Activated CD8-positive, alpha-beta memory T cell treated with anti-CD3 and anti-CD28 coated beads, Interleukin-2, amount 50 U/mL, for 1 hour (primary cell): ENCODE data around the gene TRIM50.
"Not testable (repeated sequence)": the region's sequence is repeated elsewhere in the genome, so short reads cannot be mapped to it uniquely, and the experiment has no call there.

Experiments
- DNase-seq: peaks from one replicate; pipeline ENCODE4 v3.0.0-alpha.2; 2020; ENCODE audit errors: extremely low read depth

TRIM50 gene

DNA sequence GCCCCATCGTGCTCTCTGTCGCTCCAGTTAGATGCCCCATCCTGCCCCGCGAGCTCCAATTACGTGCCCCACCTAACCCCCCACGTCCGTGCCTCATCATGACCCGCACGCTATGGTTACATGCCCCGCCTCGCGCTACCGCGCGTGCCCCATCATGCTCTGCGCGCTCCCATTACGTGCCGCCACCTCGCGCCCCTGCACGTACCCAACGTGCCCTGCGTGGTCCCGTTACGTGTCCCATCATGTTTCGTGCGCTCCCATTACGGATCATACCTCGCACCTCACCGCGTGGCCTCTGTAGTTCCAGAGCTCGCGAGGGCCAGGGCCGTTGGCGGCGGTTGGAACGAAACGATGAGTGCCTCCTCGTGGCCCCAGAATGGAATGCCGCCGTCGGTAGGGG lies at the start of gene TRIM50, which contains the start of gene FKBP6:
TRIM50 (minus strand) TSS at position 161 of the 400 bp plus-strand sequence. CDS start 3,295 bp downstream, outside the sequence.
FKBP6 (plus strand) TSS at position 240 of the 400 bp plus-strand sequence. CDS start 268 bp downstream, outside the sequence.
- DNase-seq, result not testable (repeated sequence)

DNA sequence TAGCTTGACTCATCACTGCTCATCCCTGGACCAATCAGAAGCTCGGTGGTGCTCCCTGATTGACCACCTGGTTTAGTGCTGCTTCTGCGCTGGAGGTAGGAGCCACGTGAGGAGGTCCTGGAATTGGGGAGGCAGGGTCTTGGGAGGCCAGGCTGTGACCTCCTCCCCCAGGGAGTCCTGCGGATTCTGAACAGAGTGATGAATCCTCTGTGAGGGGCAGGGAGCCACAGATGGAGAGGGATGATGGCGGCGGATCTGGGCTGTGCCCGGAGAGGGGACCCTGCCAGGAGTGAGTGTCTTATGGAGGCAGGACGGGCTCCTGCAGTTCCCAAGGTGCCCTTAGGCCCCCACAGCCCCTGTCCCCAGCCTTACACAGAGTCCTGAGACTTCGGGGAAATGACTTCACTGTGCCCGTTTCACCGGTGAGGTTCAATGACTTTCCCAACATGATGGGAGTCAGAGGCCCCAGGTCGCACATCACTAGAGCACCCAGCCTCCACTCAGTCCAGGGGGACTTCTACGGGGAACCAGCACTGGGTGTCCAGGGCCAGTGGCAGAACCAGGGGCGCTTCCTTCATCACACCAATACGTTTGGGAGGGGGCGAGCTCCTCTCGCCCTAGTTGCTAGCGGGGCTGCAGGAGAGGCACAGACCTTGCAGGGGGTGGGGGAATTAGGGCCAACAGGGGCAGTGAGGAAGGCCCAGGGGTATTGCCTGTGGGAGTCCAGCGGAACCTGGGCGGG lies 49.0 kb upstream of the TRIM50 start:
- DNase-seq, result no peak

DNA sequence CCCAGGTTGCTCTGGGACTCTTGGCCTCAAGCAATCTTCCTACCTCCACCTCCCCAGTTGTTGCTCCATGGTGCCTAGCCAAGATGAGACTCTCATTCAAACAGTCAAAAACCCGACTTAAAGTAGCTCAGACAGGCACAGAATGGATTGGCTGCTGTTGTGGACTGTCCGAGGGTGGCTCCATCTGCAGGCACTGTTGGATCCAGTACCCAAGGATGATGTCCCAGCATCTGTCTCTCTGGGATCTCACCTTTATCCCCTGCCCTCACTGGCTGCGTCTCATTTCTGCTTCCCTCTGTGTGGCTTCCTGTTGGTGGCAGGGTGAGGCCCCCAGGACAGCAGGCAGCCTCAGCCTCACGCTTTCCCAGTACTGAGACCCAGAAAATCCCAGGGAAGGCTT lies 48.4 kb upstream of the TRIM50 start:
- not testable (repeated sequence) for DNase-seq

DNA sequence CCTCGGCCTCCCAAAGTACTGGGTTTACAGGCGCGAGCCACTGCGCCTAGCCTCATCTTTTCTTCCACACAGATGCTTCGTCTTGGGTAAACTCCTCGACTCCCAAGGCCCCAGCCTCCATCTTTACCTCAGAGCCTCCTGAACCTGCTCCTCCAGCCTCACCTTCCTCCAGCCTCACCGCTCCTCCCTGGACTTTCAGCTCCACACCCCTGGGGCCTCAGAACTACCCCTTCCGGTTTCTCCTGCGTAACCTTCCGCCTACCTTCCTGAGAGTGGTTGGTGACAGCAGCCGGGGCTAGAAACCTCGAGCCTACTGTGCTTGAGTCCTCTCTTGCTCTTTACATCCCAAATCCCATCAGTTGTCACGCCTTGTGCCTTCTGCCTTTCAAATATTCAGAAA lies 45.9 kb upstream of the TRIM50 start:
- no peak for DNase-seq

DNA sequence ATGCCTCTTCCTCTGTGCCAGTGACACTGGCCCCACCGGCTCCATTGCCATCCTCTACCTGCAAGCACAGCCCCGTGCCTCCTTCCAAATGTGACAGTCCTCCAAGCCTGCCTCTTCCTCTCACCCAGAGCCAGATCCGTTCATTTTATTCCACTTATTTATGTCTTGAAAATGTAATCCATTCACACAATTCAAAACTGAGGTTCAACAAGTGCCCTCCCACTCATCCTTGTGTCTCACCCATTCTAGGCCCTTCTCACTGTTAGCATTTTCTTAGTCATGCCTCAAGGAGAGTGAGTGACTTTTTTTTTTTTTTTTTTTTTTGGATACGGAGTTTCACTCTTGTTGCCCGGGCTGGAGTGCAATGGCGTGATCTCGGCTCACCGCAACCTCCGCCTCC lies 41.7 kb upstream of the TRIM50 start:
- DNase-seq, result no peak

DNA sequence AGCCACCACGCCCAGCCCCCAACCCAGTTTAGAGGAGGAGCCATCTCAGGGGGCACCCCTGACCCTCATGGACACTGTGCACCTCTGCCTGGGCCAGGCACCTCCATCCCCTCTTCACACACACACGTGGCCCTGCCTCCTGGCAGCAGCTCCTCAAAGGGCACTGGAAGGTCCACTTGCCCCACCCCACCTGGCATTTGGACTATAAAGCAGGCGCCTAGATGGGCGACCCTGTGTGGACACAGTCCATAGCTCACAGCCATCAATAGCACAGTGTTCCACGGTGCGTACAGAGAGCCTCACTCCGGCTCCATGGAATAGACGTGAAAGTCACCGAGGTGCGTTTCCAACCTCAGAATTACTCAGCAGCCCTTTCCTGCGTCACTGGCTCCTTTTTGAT lies 41.1 kb upstream of the TRIM50 start:
- DNase-seq, result no peak

DNA sequence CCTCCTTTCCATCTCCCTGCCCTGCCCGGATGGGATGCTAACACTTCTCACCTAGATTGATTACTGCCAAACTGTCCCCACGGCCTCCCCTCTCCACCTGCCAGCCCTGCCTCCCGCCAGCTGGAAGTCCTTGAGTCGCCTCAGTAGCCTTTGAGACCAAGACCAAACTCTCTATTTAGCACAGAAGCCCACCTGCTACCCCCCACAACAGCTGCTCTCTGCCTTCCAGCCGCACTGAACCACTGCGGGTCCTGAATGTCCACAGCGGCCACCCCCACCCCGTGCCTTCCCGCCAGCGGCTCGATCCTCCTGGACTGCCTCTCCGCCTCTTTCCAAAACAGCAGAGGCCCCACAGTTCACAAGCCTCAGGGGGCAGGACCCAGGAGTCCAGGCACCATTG lies 39.1 kb upstream of the TRIM50 start:
- DNase-seq, result no peak

DNA sequence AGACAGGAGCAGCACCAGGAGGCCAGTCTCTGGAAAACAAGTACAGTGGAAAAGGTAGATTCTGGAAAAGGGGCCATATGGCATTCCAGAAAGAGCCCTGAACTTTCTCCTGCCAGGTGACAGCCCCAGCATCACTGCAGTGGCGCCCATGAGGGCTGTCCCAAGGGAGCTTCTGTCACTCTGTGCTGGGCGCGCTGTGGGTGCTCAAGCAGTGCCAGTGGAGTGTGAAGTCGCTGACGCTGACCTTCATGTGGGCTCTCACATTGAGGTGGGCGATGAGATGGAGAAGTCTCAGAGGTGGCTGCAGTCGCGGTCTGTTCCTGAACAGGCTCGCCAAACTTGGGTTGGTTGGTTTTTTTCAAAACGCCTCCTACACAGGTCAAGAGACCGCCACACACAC lies 38.2 kb upstream of the TRIM50 start:
- no peak for DNase-seq

DNA sequence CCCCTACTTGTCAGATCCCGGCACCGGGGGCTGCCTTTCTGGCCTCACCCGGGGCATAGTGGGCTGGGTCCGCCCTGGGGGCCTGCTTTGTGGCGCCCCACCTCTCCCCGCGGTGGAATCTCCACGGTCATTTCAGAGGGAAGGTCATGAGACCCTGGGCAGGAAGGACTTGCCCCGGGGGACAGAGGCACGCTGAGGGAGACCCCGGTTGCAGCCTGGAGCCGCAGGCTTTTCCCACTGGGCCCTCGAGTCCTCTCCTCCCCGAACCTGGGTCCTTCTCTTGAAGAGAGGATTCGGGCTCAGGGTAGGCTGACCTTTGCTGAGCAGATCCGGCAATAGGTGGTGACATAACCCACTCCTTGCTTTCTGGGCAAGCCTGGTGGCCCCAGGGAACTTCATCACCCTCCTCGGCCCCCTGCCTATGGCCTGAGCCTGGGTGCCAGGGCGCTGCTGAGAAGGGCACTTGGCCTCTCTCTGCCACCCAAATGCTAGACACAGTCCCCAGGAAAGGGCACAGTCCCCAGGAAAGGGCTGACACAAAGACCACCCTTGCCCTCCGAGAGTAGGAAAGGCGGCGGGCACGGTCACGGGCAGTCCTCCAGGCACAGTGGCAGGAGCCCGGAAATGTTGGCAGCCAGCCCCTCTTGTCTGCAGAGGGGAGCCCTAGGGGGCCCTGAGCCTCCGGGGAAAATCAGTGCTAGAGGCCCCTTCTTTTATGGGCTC lies 36.3 kb upstream of the TRIM50 start:
- no peak for DNase-seq

DNA sequence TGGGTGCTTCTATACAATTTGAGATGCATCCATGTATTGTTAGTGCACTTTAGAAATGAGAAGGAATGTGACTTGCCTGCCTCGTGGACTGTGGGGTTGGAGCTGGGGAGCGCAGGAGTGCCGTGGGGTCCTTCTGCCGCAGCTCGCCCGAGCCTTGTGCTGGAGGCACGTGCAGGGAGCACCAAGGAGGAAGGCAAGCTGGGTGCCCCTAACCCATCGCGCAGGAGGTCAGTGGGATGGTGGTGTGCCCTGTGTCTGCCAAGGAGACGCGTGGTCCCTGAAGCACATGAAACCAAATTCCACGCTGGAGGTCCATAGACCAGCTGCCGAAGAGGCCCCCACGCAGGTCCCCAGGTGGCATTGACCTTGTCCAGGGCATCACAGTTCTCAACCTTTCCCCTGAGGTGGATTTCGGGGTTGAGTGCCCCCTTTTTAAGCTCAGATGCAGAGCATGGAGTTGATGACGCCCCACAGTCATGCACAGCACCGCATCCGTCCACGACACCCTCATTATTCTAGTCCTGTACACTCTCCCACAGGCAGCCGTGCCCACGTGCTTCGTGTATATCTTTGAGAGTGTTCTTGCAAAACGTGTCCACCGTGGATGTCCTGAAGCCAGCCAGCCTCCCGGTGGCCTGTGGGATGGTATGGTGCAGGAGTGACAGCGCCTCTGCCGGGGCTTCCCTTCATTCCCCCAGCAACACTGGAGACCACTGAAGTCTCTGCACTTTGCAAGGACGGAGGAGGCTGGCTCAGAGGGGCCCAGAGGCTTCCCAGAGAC lies 35.5 kb upstream of the TRIM50 start:
- no peak for DNase-seq

DNA sequence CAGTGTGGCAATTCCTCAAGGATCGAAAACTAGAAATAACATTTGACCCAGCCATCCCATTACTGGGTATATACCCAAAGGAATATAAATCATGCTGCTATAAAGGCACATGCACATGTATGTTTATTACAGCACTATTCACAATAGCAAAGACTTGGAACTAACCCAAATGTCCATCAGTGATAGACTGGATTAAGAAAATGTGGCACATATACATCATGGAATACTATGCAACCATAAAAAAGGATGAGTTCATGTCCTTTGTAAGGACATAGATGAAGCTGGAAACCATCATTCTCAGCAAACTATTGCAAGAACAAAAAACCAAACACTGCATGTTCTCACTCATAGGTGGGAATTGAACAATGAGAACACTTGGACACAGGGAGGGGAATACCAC lies 32.7 kb upstream of the TRIM50 start:
- not testable (repeated sequence) for DNase-seq

DNA sequence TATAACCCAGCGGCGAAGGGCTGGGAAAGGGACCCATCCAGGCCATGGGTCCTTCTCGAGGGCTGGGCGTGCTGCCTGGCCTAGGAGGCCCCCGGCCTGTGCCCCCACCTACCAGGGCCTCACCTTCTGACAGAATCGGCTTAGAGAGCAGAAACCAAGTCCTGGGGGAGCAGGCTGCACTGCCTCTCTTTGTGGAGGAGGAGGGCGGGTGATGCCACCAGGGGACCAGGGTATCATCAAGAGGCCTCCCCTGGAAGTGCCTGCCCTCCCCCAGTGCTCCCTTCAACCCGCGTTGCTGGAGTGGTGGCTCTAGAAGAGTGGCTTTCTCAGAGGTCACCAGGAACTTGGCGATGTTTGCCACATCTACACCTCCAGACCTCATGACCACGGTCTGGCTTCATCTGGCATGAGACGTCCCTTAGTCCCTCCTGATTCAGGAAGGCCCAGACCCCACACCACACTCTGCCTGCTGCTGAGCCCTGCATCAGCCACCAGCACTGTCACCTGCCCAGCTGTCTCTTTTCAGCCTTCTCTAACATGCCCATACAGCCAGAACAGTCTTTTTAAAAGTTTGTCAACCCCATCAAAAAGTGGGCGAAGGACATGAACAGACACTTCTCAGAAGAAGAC lies 32.0 kb upstream of the TRIM50 start:
- DNase-seq, result no peak

DNA sequence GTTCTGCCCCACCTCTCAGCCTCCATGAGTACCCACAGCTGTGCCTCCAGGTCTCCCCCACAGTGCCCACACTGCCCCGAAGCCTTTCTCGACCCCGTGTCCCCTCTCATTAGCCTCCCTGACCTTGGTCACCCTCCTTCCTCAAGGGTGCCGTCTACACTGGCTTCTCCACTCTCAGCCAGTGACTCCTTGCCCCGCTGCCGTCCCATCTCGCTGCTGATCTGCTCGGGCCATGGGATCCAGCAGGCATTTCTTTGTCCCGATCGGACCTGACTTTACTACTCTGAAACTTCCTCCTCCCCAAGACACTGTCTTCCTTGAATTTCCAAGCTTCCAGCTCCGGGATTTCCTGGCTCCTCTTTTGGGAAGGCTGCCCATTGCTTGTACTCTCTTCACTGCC lies 31.4 kb upstream of the TRIM50 start:
- no peak for DNase-seq

DNA sequence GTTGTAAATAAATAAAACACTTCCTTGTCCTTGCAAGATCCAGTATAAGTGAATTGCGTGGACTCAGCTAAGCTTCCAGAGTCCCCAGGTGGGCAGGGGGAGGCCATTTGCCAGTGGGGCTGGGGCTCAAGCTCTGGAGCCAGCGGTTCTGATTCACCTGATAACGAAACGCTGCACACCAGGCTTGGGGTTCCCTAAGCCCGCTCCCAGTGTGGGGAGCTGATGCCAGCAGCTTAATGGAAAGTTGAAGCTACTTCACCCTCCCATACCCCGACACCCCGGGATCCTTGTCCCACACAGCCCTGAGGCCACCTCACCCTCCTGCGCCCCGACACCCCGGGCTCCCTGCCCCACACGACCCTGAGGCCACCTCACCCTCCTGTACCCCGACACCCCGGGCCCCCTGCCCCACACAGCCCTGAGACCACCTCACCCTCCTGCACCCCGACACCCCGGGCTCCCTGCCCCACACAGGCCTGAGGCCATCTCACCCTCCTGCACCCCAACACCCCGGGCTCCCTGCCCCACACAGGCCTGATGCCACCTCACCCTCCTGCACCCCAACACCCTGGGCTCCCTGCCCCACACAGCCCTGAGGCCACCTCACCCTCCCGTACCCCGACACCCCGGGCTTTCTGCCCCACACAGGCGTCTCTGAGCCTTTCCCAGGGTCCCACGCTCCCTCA lies 30.9 kb upstream of the TRIM50 start:
- DNase-seq, result no peak

DNA sequence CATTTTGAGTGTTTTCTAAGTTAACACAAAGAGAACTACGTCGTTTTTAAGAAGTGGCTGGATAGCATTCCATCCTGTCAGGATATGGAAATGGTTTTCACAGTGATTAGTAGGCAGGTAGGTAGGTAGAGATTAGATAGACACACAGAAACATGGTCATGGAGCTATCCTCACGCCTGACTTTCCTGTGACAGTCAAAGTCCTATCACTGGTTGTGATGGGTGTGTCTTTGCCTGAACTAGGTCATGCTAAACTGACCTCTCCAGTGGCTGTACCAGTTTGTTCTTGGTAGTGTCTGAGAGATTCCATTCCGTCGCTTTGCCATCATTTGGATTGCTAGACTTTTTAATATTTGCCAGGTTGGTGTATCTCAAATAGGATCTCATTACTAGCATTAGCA lies 28.3 kb upstream of the TRIM50 start:
- DNase-seq, result no peak

DNA sequence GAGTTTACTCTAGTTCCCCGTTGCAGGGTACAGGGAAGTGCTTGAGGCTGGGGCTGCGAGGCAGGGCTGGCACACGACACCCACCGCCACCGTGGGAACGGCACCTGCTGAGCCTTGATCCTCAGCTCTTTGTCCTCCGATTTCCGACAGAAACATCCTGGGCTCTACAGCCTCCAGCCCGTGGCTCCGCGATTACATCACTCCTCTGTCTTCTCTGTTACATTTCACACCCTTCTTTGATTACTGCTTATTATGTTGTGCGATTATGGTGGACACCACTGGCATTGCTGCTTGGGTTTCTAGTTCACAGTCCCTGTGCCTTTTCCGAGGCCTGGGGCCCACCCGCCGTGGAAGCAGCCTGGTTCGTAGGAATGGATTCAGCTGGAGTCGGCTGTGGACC lies 26.9 kb upstream of the TRIM50 start:
- DNase-seq, result no peak

DNA sequence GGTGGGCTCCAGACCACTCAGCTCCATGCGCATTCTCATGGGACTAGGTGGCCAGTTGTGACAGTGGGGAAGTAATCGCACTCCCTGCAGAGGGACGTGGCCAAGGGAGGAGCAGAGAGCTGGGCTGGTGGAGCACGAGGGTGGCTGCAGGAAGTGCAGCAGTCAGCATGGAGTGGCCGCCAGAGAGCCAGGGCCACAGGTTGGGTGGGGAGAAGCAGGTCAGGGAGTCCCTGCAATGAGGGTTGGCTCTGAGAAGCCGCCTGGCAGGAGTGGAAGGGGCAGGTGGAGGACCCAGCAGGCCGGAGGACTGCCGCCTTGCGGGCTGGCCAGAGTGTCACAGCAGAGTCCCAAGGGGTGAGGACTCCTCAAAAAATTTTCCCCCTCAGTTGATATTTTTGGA lies 26.3 kb upstream of the TRIM50 start:
- no peak for DNase-seq

DNA sequence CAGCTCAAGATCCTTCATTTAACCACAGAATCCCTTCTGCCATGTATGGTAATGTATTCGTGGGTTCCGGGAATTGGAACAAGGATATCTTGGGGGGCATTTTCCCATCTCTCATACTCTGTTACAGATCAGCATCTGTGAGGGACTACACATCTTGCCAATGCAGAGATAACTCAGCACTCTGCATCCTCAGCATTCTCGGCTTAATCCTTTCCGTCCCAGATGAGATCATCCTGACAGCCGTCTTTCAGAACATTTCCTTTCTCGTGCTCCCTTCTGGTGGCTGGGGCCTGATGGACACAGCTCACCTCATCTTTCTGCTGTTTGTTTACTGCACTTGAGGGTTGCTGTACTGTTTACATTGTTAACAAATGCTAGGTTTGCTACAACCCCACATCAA lies 25.4 kb upstream of the TRIM50 start:
- DNase-seq, result no peak

DNA sequence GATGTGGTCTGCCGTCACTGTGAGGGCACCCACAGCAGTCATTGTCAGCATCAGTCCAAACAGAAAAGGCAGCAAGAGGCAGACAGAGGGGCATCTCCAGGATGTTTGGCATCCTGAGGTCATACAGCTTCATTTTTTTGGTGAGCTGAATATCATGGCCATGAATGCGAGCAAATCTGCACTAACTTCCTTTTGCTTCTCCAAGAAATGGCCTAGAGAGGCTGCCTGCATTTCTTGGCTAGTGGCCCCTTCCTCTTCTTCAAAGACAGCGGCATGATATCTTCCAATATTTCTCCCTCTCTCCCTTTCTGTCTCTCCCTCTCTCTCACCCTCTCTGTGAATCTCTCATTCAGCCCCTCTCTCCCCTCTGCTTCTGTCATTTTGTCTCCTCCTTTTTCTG lies 24.9 kb upstream of the TRIM50 start:
- no peak for DNase-seq

DNA sequence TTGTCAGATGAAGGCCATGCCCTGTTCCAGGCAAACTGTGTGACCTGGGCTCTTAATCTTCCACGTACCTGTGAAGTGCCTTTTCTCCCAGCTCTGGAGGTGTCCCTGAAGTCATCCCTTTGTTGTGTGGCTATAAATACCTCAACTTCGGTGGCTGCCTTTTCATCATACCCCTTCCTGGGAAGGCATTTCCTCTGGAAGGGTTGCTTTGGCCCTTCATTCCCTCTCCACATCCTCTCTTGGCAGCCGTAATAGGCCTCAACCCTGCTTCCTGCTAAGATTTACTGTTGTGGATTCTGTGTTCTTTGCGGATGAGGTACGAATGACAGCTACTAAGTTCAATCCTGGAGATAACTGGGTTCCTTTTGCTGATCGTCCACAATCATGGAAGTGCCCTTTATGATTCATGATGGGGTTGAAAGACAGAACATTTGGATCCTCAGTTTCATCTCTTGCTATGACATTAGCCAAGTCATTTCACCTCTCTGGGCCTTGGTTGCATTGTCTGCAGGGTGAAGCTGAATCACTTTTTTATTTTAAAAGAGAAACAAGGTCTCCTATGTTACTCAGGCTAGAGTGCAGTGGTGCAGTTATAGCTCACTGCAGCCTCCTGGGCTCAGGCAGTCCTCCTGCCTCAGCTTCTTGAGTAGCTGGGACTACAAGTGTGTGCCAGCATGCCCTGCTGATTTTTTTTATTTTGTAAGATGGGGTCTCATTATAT lies 23.7 kb upstream of the TRIM50 start:
- no peak for DNase-seq
